Progenitor cell of endocrine pancreas (in vitro differentiated cells): ENCODE data around the gene CYP26A1. TPM values are rescaled to one million over a fixed set of nuclear protein-coding genes. Genes with fewer than 3 reads are reported as not detected.
A peak's percentile ranks its signal among the peaks of the same experiment; 100 is the strongest.

Experiments
- DNase-seq: peaks from one replicate; pipeline ENCODE4 v3.0.0; 2021; ENCODE audit warnings: low spot score; ENCODE audit not compliant: unreplicated experiment
- H3K27ac Mint-ChIP-seq: 2 replicates; pipeline ENCODE4 v1.8.0; 2021; ENCODE audit warnings: mild to moderate bottlenecking, moderate library complexity, mixed read lengths
- H3K27me3 Mint-ChIP-seq: 2 replicates; pipeline ENCODE4 v1.8.0; 2021; ENCODE audit warnings: mixed read lengths
- H3K36me3 Mint-ChIP-seq: 2 replicates; pipeline ENCODE4 v1.8.0; 2022; ENCODE audit warnings: mixed read lengths; ENCODE audit not compliant: insufficient read depth
- H3K4me1 Mint-ChIP-seq: 2 replicates; pipeline ENCODE4 v1.8.0; 2021; ENCODE audit warnings: low read depth, mixed read lengths
- H3K4me3 Mint-ChIP-seq: 2 replicates; pipeline ENCODE4 v1.8.0; 2021; ENCODE audit warnings: low read depth, mild to moderate bottlenecking, moderate library complexity, mixed read lengths
- H3K9me3 Mint-ChIP-seq: 2 replicates; pipeline ENCODE4 v1.8.0; 2021; ENCODE audit warnings: low read depth, mixed read lengths
- total RNA-seq: library from RNA; stranded (reverse); gene quantifications from 2 replicates; pipeline ENCODE4 v1.2.1, GENCODE V29; 2021
- TF ChIP-seq, protein P1 (sequence below): fragments of 200-600 bp; sonication (generic); IDR thresholded peaks from one replicate; pipeline ENCODE4 v1.5.0; 2021; ENCODE audit warnings: antibody characterized with exemption, mild to moderate bottlenecking; ENCODE audit not compliant: unreplicated experiment

CYP26A1 gene
- total RNA-seq, 1 donor from 2014 or later = 1.8 TPM

DNA sequence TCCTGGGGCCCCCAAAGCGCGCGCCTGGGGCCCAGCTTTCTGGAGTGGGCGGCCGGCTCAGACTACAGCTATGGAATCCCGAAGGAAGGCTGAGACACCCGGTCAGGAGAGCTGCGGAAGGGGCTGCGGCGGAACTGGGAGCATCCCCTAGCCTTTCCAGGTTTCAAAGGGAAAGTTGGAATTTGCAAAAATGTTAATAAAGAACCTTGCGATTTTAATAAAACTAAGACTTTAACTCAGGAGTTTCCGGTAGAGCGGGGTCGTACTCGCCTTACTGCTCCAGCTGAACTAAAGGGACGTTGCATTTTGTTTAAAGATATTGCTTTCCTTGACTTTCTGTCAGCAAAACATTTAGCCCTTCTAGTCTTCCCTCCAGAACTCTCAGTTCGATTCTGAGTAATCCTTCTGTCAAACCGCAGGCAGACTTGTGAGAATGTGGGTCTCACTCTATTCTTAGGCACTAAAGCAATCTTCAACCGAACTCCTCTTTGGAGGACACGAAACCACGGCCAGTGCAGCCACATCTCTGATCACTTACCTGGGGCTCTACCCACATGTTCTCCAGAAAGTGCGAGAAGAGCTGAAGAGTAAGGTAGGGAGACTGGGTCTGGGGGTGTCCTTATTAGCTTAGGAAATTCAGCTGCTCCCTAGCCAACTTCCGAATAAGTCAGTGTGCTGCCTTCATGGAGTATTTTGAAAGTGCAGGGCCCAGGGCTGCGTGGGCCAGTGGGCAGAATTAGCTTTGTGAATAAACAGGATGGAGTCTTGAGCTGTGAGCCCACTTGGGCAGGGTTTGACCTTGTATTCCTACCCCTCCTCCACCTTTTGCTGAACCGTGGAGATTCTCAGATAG lies 1.9 kb downstream of the CYP26A1 start:
- H3K36me3 Mint-ChIP-seq = no peaks in the 10 kb centered on the region
- H3K9me3 Mint-ChIP-seq = no peaks in the 10 kb centered on the region
- DNase-seq = no peak
- H3K27ac Mint-ChIP-seq = no peak overlapping the region
- TF ChIP-seq, protein P1, sequence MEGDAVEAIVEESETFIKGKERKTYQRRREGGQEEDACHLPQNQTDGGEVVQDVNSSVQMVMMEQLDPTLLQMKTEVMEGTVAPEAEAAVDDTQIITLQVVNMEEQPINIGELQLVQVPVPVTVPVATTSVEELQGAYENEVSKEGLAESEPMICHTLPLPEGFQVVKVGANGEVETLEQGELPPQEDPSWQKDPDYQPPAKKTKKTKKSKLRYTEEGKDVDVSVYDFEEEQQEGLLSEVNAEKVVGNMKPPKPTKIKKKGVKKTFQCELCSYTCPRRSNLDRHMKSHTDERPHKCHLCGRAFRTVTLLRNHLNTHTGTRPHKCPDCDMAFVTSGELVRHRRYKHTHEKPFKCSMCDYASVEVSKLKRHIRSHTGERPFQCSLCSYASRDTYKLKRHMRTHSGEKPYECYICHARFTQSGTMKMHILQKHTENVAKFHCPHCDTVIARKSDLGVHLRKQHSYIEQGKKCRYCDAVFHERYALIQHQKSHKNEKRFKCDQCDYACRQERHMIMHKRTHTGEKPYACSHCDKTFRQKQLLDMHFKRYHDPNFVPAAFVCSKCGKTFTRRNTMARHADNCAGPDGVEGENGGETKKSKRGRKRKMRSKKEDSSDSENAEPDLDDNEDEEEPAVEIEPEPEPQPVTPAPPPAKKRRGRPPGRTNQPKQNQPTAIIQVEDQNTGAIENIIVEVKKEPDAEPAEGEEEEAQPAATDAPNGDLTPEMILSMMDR = no peak
- peaks cover 26% of the 10 kb centered on the region for H3K4me1 Mint-ChIP-seq
- peaks cover 56% of the 10 kb centered on the region for H3K27me3 Mint-ChIP-seq
- peak overlapping the region; percentile 78 for H3K4me3 Mint-ChIP-seq

DNA sequence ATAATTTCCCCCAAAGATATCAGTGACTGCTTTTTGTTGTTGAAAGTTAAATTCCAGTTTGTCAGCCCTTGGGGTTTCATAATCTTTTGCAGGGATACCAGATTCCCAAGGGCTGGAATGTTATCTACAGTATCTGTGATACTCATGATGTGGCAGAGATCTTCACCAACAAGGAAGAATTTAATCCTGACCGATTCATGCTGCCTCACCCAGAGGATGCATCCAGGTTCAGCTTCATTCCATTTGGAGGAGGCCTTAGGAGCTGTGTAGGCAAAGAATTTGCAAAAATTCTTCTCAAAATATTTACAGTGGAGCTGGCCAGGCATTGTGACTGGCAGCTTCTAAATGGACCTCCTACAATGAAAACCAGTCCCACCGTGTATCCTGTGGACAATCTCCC lies 3.2 kb downstream of the CYP26A1 start:
- Mint-ChIP-seq H3K4me1 (peaks cover 18% of the 10 kb centered on the region), H3K4me3 (no peak overlapping the region), H3K9me3 (no peaks in the 10 kb centered on the region), H3K36me3 (no peaks in the 10 kb centered on the region), H3K27ac (no peak overlapping the region), H3K27me3 (peaks cover 53% of the 10 kb centered on the region)
- DNase-seq = no peak
- TF ChIP-seq, protein P1 = no peak

DNA sequence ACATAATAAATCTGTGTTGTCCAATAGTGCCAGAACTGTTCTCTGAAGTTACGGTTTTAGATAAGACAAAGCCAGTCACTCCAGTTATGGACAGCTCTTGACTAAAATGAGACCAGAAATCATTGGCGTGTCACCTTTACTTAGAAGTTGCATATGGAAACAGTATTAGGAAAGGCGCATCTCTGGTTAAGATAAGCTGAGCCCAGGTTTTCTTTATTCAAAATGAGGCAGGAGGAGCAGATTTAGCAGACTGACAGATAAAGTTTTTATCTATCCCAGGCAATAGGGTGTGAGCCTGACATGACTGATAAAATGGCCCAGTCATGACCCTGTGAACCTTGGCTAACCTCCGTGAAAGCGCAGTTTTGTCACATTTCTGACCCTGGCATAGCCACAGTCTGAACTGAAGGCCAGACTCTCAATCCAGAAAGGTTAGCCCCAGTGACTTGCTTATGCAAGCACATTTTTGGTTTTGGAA lies 4.2 kb downstream of the CYP26A1 start:
- Mint-ChIP-seq H3K9me3 (no peaks in the 10 kb centered on the region), H3K27ac (no peak overlapping the region), H3K27me3 (peaks cover 44% of the 10 kb centered on the region), H3K36me3 (no peaks in the 10 kb centered on the region), H3K4me3 (no peak overlapping the region), H3K4me1 (peaks cover 12% of the 10 kb centered on the region)
- TF ChIP-seq, protein P1 = no peak
- no peak for DNase-seq

DNA sequence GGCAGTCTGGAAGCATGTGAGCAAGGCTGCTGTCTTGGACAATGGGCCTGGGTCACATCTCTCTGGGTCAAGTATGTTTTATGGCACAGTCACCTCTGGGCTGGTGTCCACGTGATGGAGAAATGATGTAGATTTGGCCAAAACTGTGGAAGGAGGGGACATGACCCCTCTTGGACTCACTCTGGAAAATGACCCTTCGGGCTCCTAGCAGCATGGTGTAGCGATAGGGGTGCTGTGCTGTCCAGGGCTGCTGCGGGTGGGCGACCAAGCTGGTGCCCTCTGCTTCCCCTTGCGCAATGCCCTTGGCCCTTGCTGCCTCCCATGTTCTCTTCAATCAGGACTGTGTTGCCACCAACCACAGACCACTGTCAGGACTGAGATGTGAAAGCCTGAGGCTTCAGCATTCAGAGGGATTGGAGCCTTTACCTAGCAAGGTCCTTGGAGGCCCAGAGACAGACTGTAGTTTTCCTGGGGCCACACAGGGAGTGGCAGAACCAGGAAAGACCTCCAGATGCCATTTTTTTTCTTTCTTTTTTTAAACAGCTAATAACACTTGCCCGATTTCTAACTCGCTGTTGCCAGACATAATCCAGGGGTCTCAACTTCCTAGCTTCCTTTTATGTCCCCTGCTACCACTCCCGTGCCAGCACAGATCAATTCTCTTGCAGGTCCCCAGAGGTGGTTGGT lies 6.1 kb downstream of the CYP26A1 start:
- H3K27me3 Mint-ChIP-seq = peaks cover 32% of the 10 kb centered on the region
- H3K4me3 Mint-ChIP-seq = no peak overlapping the region
- no peak overlapping the region for H3K27ac Mint-ChIP-seq
- no peaks in the 10 kb centered on the region for H3K36me3 Mint-ChIP-seq
- TF ChIP-seq, protein P1 = no peak
- no peaks in the 10 kb centered on the region for H3K9me3 Mint-ChIP-seq
- no peak for DNase-seq
- peaks cover 8% of the 10 kb centered on the region for H3K4me1 Mint-ChIP-seq

DNA sequence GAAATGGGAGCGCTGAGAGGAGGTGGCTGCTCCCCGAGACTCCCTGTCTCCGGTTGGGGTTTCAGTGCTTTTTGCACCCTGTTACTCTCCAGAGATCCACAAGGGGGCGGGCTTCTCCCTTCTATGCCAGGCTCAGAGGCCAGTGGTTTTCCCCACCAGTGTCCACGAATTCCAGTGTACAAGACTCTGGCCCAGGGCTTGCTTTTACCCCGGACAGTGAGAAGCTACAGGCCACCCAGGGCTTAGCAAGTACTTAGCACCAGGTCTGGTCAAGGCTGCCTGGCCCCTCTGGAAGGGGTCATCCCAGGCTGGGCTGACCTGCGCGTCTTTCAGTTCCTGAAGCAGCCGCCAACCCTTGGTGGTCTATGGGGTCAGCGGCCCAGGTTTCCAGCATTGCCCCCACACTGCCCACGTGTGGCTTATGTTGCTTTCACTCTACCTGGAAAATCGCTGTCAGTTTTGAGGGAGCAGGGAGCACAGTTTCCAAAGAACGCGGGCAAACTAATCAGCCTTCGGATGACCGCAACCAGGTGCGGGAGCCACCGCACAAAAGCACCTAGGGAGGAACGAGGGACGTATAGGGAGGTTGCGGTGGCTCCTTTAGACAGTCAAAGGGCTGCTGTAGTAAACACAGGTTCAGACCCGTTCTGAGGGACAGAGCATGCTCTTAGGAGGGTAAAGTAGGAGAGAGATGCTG lies 6.8 kb downstream of the CYP26A1 start:
- Mint-ChIP-seq H3K27ac (no peak overlapping the region), H3K27me3 (peaks cover 25% of the 10 kb centered on the region)

More for the DNA sequence above, 6.8 kb downstream of the CYP26A1 start:
- Mint-ChIP-seq H3K4me1 (peaks cover 6% of the 10 kb centered on the region), H3K4me3 (no peak overlapping the region), H3K36me3 (no peaks in the 10 kb centered on the region), H3K9me3 (no peaks in the 10 kb centered on the region)
- TF ChIP-seq, protein P1 = peak; percentile 82
- DNase-seq = no peak
